ENCODE data around the gene SPI1.

SPI1 gene

GRCh38 chr11:47375020-47375419 is 3.3 kb downstream of the SPI1 start:
- Histone ChIP-seq H3K9me3 (no peaks in the 10 kb centered on the region), H3K27ac (no peak overlapping the region), H3K36me3 (no peaks in the 10 kb centered on the region), H3K27me3 (no peaks in the 10 kb centered on the region), H3K4me1 (no peaks in the 10 kb centered on the region), H3K4me3 (no peak overlapping the region)
- TF ChIP-seq CTCF (IDR thresholded peaks at IDR 0.05) = no peak
- intact Hi-C loops (cut with DNase I; ENCODE audit: low total_unique reads) = loop anchor here (5.0 to 10.0 kb wide), 2 partner anchors 72 to 480 kb away; partner anchors contain the start of gene RAPSN
- no peak for DNase-seq

- Histone ChIP-seq H3K9me3 (no peaks in the 10 kb centered on the region), H3K27ac (no peak overlapping the region), H3K36me3 (no peaks in the 10 kb centered on the region), H3K4me3 (no peak overlapping the region), H3K27me3 (no peaks in the 10 kb centered on the region), H3K4me1 (no peaks in the 10 kb centered on the region)
- DNase-seq = no peak
- intact Hi-C loops (cut with DNase I; ENCODE audit: low total_unique reads) = loop anchor here (5.0 to 10.0 kb wide), 2 partner anchors 73 to 480 kb away; partner anchors contain the start of gene RAPSN
- TF ChIP-seq CTCF (IDR thresholded peaks at IDR 0.05) = no peak
Observed at GRCh38 chr11:47374720-47375019, 3.7 kb downstream of the SPI1 start.

GRCh38 chr11:47373876-47374719 is 4.2 kb downstream of the SPI1 start:
- Histone ChIP-seq H3K36me3 (no peaks in the 10 kb centered on the region), H3K9me3 (no peaks in the 10 kb centered on the region), H3K4me3 (no peak overlapping the region), H3K27ac (no peak overlapping the region), H3K27me3 (no peaks in the 10 kb centered on the region), H3K4me1 (no peaks in the 10 kb centered on the region)
- intact Hi-C loops (cut with DNase I; ENCODE audit: low total_unique reads) = loop anchor here (10.0 kb wide), 1 partner anchor 481 kb away; no protein-coding TSS in a partner anchor
- DNase-seq = peak; percentile 76 to 89
- peak; percentile 91 for TF ChIP-seq CTCF (IDR thresholded peaks at IDR 0.05)

GRCh38 chr11:47372422-47372821 is 5.9 kb downstream of the SPI1 start:
- no peaks in the 10 kb centered on the region for H3K9me3 ChIP-seq
- H3K4me3 ChIP-seq = no peak overlapping the region
- H3K36me3 ChIP-seq = no peaks in the 10 kb centered on the region
- no peaks in the 10 kb centered on the region for H3K27me3 ChIP-seq
- no peak overlapping the region for H3K27ac ChIP-seq
- TF ChIP-seq CTCF (IDR thresholded peaks at IDR 0.05) = no peak
- intact Hi-C loops (cut with DNase I; ENCODE audit: low total_unique reads) = loop anchor here (10.0 kb wide), 1 partner anchor 482 kb away; no protein-coding TSS in a partner anchor
- H3K4me1 ChIP-seq = no peaks in the 10 kb centered on the region
- DNase-seq = no peak

- TF ChIP-seq CTCF (IDR thresholded peaks at IDR 0.05) = no peak
- Histone ChIP-seq H3K36me3 (no peaks in the 10 kb centered on the region), H3K4me1 (no peaks in the 10 kb centered on the region), H3K27me3 (peaks cover 0 to 6% of the 10 kb centered on the region in 2 donors), H3K9me3 (no peaks in the 10 kb centered on the region), H3K4me3 (no peak overlapping the region), H3K27ac (no peak overlapping the region)
- intact Hi-C loops (cut with DNase I; ENCODE audit: low total_unique reads) = loop anchor here (10.0 kb wide), 1 partner anchor 485 kb away; no protein-coding TSS in a partner anchor
- DNase-seq = no peak
Observed at GRCh38 chr11:47369676-47370075, 8.7 kb downstream of the SPI1 start.

Measured in tibial artery (tissue), 4 donors.